22Rv1 (cell line): ENCODE results near the gene CYREN.

Source experiments
- H3K27ac ChIP-seq: fragments of 450-650 bp; 2 replicates; pipeline ENCODE4 v1.5.1; 2017
- CTCF ChIP-seq: fragments of 450-650 bp; IDR thresholded peaks from 2 replicates; pipeline ENCODE4 v1.5.1; 2017; ENCODE audit warnings: mild to moderate bottlenecking
- ZFX ChIP-seq: fragments of 450-650 bp; IDR thresholded peaks from 2 replicates; pipeline ENCODE4 v1.6.1; 2017; ENCODE audit warnings: antibody characterized with exemption, borderline replicate concordance

Gene CYREN

GRCh38 chr7:135197343-135197742 lies 26.8 kb upstream of the CYREN start:
- no peak for TF ChIP-seq CTCF
- H3K27ac ChIP-seq, result no peak overlapping the region

DNA sequence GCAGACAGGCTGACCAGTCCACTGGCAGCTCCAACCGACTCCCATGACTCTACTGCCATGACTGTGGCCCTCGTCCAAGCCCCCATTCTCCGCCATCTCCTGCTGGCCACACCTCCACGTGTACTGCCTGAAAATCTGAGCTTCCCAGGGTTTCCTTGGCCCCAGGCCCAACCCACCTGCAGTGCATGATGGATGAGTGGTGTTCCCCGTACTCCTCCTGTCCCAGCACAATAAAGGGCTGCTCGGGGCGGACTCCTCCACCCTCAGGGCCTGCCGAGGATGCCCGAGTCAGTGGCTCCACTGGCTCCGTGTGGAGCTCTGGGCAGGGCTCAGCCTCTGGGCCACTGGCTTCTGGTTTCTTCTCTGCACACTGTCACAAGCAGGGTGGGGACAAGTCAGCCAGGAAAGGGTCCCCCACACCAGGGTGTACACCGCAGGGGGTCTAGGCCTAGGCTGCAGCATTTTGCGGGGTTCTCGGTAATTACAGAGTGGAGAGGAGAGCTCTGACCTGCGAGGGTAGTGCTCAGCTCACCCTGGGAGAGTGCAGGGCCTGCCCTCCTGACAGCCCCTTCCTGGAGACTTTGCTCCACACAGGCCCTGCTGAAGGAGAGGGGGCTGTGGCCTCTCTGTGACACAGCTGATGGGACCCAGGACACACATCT lies 25.6 kb upstream of the CYREN start:
- no peak overlapping the region for H3K27ac ChIP-seq

GRCh38 chr7:135195156-135195555 lies 24.6 kb upstream of the CYREN start:
- no peak overlapping the region for H3K27ac ChIP-seq
- TF ChIP-seq CTCF (no peak), ZFX (no peak)

More for the DNA sequence above, 25.6 kb upstream of the CYREN start:
- TF ChIP-seq ZFX (no peak), CTCF (no peak)

- no peak overlapping the region for H3K27ac ChIP-seq
- no peak for TF ChIP-seq ZFX
- no peak for TF ChIP-seq CTCF
These were observed 24.1 kb upstream of the CYREN start for GRCh38 chr7:135194494-135195095.

DNA sequence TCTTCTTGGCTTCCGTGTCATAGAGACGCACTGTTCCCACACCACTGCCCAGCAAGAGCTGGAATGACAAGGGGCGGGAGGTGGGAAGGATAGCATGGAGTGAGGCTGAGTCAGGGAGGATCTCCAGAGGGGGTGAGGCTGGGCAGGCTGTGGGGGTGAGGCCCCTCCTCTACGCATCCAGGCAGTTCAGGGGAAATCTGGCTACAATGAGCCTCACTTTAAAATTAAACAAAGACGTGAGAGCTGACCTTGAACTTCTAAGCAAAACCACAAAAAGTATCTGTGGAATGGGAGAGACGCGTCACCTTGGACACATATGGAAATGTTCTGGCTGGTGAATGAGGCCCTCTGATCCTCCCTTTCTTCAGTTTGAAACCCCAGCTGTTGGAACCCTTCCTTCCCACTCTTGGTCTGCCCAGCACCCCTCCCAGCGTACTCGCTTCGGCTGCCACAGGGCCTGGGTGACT lies 23.1 kb upstream of the CYREN start:
- no peak overlapping the region for H3K27ac ChIP-seq
- TF ChIP-seq ZFX (no peak), CTCF (no peak)

DNA sequence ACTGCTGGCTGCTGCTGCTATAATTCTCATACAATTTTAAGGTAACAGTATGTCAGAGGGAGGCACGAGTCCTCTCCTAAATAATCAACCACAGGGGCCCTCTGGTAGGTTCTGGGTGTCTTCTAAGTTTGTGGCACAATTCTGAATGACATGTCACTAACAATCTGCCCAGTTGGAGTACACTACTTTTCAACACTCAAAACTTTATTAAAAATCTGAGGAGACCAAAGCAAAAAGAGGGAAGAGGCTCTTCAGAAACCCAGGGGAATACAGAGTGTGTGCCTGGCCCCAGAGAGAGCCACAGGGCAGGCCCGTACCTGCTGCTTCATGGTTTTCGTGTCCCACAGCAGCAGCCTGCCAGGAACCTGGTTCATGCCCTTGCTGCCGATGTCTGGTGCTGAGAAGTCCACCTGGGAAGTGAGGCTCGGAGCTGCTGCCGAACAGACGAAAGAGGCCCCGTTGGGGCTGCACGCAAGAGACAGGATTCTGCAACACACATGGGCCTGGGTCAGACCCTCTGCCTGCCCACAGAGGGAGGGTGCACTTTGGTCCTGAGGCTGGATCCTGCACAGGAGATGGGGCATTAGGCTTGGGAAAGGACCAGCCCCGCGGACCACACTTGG lies 22.5 kb upstream of the CYREN start:
- TF ChIP-seq CTCF (no peak), ZFX (no peak)
- no peak overlapping the region for H3K27ac ChIP-seq

- TF ChIP-seq CTCF, result no peak
- TF ChIP-seq ZFX, result no peak
These were observed 20.2 kb upstream of the CYREN start for GRCh38 chr7:135190703-135191102.

More at GRCh38 chr7:135190703-135191102, 20.2 kb upstream of the CYREN start:
- no peak overlapping the region for H3K27ac ChIP-seq
